ENCODE data around the gene TNFAIP3. TPM values are rescaled to one million over a fixed set of nuclear protein-coding genes. Genes with fewer than 3 reads are reported as not detected.

Gene TNFAIP3
- polyA plus RNA-seq, 3 donors = 35.5 to 273 (median 38.4) TPM

DNA sequence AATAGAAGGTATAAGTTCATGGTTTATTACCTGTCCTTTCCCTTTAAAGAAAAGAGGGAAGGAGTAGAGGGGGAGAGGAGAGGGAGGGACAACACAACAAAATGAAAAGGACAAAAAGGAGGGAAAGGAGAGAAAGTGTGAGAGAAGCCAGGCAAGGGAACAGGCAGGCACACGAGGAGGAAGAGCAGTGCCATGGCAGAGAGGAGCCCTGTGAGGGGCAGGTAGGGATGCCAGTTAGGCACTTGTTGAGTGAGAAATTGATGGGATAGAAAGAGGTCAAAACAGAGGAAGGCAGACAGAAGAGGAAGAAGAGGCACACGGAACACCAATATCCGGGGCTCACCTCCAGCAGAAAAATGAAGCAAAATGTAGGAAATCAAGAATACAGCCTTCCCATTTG, 42.5 kb downstream of the TNFAIP3 start:
- no peak for DNase-seq
- Histone ChIP-seq H3K9ac (ENCODE audit: insufficient read depth, low read length, poor library complexity, severe bottlenecking) (no peak overlapping the region), H3K4me2 (replicated peaks; ENCODE audit: extremely low read depth, low read length, poor library complexity, severe bottlenecking) (peak overlapping the region; percentile 57), H3K27ac (ENCODE audit: low read depth in 1 of 2, low read length in 2 of 2) (no peak overlapping the region), H3K4me1 (ENCODE audit: control insufficient read depth in 1 of 2, insufficient read depth in 2 of 2, low read length in 2 of 2) (peaks cover 51 to 57% of the 10 kb centered on the region in 2 donors), H3K27me3 (ENCODE audit: control insufficient read depth in 2 of 2, insufficient read depth in 2 of 2, low read length in 2 of 2) (no peaks in the 10 kb centered on the region), H3K9me3 (replicated peaks in 1 of 2; ENCODE audit: control insufficient read depth in 1 of 2, insufficient read depth in 1 of 2, low read length in 2 of 2) (no peaks in the 10 kb centered on the region), H2AFZ (ENCODE audit: insufficient read depth, low read depth, low read length, poor library complexity, severe bottlenecking) (no peak overlapping the region), H3K4me3 (replicated peaks in 1 of 3; ENCODE audit: low read depth in 2 of 3, low read length in 3 of 3) (peak overlapping the region in 1 of 3 experiments; percentile 50), H4K20me1 (ENCODE audit: insufficient read depth, low read length) (no peaks in the 10 kb centered on the region), H3K79me2 (ENCODE audit: insufficient read depth, low read length) (no peaks in the 10 kb centered on the region), H3K36me3 (replicated peaks in 1 of 2; ENCODE audit: control insufficient read depth in 1 of 2, insufficient read depth in 2 of 2, low read length in 2 of 2) (no peaks in the 10 kb centered on the region)
- WGBS (ENCODE audit: insufficient coverage) = 71% methylated on average over 1 of the region's 3 CpGs
- H3K9me3 Mint-ChIP-seq = peaks cover 0 to 2% (median 0%) of the 10 kb centered on the region in 7 donors
- intact Hi-C loops (cut with micrococcal nuclease) = no loop called here
- peak overlapping the region in 1 of 2 donors; percentile 55 for H3K4me3 Mint-ChIP-seq
- H3K36me3 Mint-ChIP-seq = peaks cover 0 to 3% of the 10 kb centered on the region in 2 donors
- peaks cover 0 to 2% (median 0%) of the 10 kb centered on the region in 3 donors for H3K27me3 Mint-ChIP-seq (ENCODE audit: low read depth in 3 of 3)
- peaks cover 54% of the 10 kb centered on the region for H3K4me1 Mint-ChIP-seq
- peak overlapping the region in 2 of 7 donors; percentile 42 to 55 for H3K27ac Mint-ChIP-seq
- TF ChIP-seq, protein P1, sequence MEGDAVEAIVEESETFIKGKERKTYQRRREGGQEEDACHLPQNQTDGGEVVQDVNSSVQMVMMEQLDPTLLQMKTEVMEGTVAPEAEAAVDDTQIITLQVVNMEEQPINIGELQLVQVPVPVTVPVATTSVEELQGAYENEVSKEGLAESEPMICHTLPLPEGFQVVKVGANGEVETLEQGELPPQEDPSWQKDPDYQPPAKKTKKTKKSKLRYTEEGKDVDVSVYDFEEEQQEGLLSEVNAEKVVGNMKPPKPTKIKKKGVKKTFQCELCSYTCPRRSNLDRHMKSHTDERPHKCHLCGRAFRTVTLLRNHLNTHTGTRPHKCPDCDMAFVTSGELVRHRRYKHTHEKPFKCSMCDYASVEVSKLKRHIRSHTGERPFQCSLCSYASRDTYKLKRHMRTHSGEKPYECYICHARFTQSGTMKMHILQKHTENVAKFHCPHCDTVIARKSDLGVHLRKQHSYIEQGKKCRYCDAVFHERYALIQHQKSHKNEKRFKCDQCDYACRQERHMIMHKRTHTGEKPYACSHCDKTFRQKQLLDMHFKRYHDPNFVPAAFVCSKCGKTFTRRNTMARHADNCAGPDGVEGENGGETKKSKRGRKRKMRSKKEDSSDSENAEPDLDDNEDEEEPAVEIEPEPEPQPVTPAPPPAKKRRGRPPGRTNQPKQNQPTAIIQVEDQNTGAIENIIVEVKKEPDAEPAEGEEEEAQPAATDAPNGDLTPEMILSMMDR (IDR thresholded peaks at IDR 0.05) = no peak

DNA sequence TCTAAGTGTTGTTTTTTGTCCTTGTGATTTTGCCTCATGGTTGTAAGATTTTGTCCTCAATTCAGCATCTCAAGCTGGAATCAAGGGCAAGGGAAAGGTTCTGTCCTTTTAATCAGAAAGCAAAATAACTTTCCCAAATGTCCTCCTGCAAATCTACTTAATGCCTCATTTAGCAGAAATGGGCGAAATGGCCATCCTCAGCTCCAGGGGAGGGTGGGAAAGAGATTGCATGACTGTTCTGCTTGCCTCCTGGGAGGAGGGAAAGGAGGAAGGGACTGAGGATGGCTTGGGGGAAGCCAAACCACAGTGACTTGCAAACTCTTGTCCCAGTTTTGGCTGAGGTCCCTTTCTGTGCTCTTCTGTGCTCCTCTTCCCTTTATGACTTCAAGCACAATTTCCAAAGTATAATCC, 43.4 kb downstream of the TNFAIP3 start:
- peak overlapping the region in 1 of 3 experiments; percentile 50 for H3K4me3 ChIP-seq (replicated peaks in 1 of 3; ENCODE audit: low read depth in 2 of 3, low read length in 3 of 3)
- no peaks in the 10 kb centered on the region for H3K9me3 ChIP-seq (replicated peaks in 1 of 2; ENCODE audit: control insufficient read depth in 1 of 2, insufficient read depth in 1 of 2, low read length in 2 of 2)
- Mint-ChIP-seq H3K4me3 (peak overlapping the region in 1 of 2 donors; percentile 59), H3K4me1 (peaks cover 55% of the 10 kb centered on the region), H3K27ac (peak overlapping the region; percentile 60 to 89 (median 84)), H3K27me3 (ENCODE audit: low read depth in 3 of 3) (peaks cover 0 to 2% (median 0%) of the 10 kb centered on the region in 3 donors), H3K9me3 (peaks cover 0 to 2% (median 0%) of the 10 kb centered on the region in 7 donors), H3K36me3 (peaks cover 0 to 3% of the 10 kb centered on the region in 2 donors)
- no peaks in the 10 kb centered on the region for H3K36me3 ChIP-seq (replicated peaks in 1 of 2; ENCODE audit: control insufficient read depth in 1 of 2, insufficient read depth in 2 of 2, low read length in 2 of 2)
- no peaks in the 10 kb centered on the region for H4K20me1 ChIP-seq (ENCODE audit: insufficient read depth, low read length)
- peak overlapping the region in 1 of 2 donors; percentile 71 for H3K27ac ChIP-seq (ENCODE audit: low read depth in 1 of 2, low read length in 2 of 2)
- H2AFZ ChIP-seq (ENCODE audit: insufficient read depth, low read depth, low read length, poor library complexity, severe bottlenecking) = no peak overlapping the region
- H3K4me1 ChIP-seq (ENCODE audit: control insufficient read depth in 1 of 2, insufficient read depth in 2 of 2, low read length in 2 of 2) = peaks cover 50 to 57% of the 10 kb centered on the region in 2 donors
- TF ChIP-seq, protein P1 (IDR thresholded peaks at IDR 0.05) = no peak
- peak; percentile 48 to 84 (median 84) for DNase-seq
- H3K9ac ChIP-seq (ENCODE audit: insufficient read depth, low read length, poor library complexity, severe bottlenecking) = no peak overlapping the region
- intact Hi-C loops (cut with micrococcal nuclease) = no loop called here
- peak overlapping the region; percentile 57 for H3K4me2 ChIP-seq (replicated peaks; ENCODE audit: extremely low read depth, low read length, poor library complexity, severe bottlenecking)
- 0% methylated on average over 1 of the region's 1 CpG for WGBS (ENCODE audit: insufficient coverage)
- no peaks in the 10 kb centered on the region for H3K27me3 ChIP-seq (ENCODE audit: control insufficient read depth in 2 of 2, insufficient read depth in 2 of 2, low read length in 2 of 2)
- no peaks in the 10 kb centered on the region for H3K79me2 ChIP-seq (ENCODE audit: insufficient read depth, low read length)
